Ovary (tissue), 3 donors: ENCODE measurements around the gene SPOCK1.

Experiments
- POLR2A ChIP-seq: fragments of 450-650 bp; IDR thresholded peaks from one replicate; pipeline ENCODE4 v1.6.1; 2017; ENCODE audit warnings: antibody characterized with exemption, mild to moderate bottlenecking, moderate library complexity
- TF ChIP-seq, protein P1 (sequence below), 3 donors: fragments of 450-650 bp in 2 of 3; fragments of 200-600 bp in 1 of 3; IDR thresholded peaks; one replicate each; pipeline versions ENCODE4 v1.5.1 to v1.8.0; 2016 to 2022; ENCODE audit warnings: antibody characterized with exemption in 3 of 3, mild to moderate bottlenecking in 1 of 3
- donor health status: DM: no; HTN: no; CAD: no.

DNA sequence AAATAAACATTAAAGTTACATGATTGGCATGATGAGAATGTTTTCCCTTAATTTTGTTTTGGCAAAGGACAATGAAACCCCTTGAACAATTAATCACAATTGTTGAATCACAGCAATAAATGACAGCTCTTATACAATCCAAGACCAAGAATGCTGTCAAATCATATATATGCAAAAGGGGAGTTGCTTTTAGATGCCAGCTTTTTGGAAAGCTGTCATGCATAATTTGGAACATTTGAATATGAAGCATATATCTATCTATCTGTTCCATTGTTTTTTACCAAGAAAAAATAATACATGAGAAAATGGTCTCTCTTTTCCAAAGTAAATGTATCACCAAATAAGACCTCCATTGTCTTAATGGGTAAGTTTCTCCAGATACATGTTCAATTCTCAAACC is 44.5 kb downstream of the SPOCK1 start:
- TF ChIP-seq, protein P1, sequence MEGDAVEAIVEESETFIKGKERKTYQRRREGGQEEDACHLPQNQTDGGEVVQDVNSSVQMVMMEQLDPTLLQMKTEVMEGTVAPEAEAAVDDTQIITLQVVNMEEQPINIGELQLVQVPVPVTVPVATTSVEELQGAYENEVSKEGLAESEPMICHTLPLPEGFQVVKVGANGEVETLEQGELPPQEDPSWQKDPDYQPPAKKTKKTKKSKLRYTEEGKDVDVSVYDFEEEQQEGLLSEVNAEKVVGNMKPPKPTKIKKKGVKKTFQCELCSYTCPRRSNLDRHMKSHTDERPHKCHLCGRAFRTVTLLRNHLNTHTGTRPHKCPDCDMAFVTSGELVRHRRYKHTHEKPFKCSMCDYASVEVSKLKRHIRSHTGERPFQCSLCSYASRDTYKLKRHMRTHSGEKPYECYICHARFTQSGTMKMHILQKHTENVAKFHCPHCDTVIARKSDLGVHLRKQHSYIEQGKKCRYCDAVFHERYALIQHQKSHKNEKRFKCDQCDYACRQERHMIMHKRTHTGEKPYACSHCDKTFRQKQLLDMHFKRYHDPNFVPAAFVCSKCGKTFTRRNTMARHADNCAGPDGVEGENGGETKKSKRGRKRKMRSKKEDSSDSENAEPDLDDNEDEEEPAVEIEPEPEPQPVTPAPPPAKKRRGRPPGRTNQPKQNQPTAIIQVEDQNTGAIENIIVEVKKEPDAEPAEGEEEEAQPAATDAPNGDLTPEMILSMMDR (IDR thresholded peaks at IDR 0.05): no peak
- no peak for TF ChIP-seq POLR2A
